Naive thymus-derived CD4-positive, alpha-beta T cell (primary cell): ENCODE data around the gene THY1. TPM values are rescaled to one million over a fixed set of nuclear protein-coding genes. Genes with fewer than 3 reads are reported as not detected.
A peak's percentile ranks its signal among the peaks of the same experiment; 100 is the strongest.

ENCODE experiments used
- ATAC-seq: fragments of 150-1000 bp; cut with Tn5 transposase; 2 replicates; pipeline ENCODE4 v1.10.0; 2021; ENCODE audit warnings: mild to moderate bottlenecking, moderate library complexity
- CTCF ChIA-PET: fragments of 350-600 bp; sonication (Branson Sonifier 250); formaldehyde crosslinking; loops from one replicate; lab custom pipeline; 2021; ENCODE audit warnings: antibody characterized with exemption; lab: Charles Lee
- POLR2A ChIA-PET: fragments of 350-600 bp; sonication (Branson Sonifier 250); formaldehyde crosslinking; loops from one replicate; lab custom pipeline; 2021; ENCODE audit warnings: antibody characterized with exemption, inconsistent platforms; lab: Charles Lee
- DNase-seq, 9 donors: peaks; one replicate each; pipeline versions ENCODE4 v3.0.0 to v3.0.0-alpha.2; 2020 to 2022; ENCODE audit warnings: mixed read lengths in 1 of 9
- H3K27ac ChIP-seq: one replicate; pipeline ENCODE4 v1.7.0; 2013; ENCODE audit warnings: mild to moderate bottlenecking, low read depth, low read length, moderate library complexity
- H3K27me3 ChIP-seq, 2 donors: one replicate each; pipeline ENCODE4 v1.7.0; 2013; ENCODE audit warnings: low read length in 2 of 2, mild to moderate bottlenecking in 2 of 2, moderate library complexity in 2 of 2; ENCODE audit not compliant: control insufficient read depth in 2 of 2, insufficient read depth in 2 of 2
- H3K36me3 ChIP-seq, 3 experiments: 1 replicate in 2 of 3; 2 replicates in 1 of 3; pipeline ENCODE4 v1.7.0; 2013; ENCODE audit warnings: low read length in 3 of 3, mild to moderate bottlenecking in 3 of 3, moderate library complexity in 1 of 3; ENCODE audit not compliant: insufficient read depth in 3 of 3, control insufficient read depth in 2 of 3
- H3K4me1 ChIP-seq, 2 donors: one replicate each; pipeline ENCODE4 v1.7.0; 2013; ENCODE audit warnings: low read length in 2 of 2, mild to moderate bottlenecking in 2 of 2, moderate library complexity in 1 of 2; ENCODE audit not compliant: control insufficient read depth in 2 of 2, insufficient read depth in 2 of 2
- H3K4me3 ChIP-seq: 2 replicates; pipeline ENCODE4 v1.7.0; 2013; ENCODE audit warnings: mild to moderate bottlenecking, low read length
- H3K9me3 ChIP-seq, 3 experiments: 1 replicate in 2 of 3; 2 replicates in 1 of 3; pipeline ENCODE4 v1.7.0; 2013; ENCODE audit warnings: low read length in 3 of 3; ENCODE audit not compliant: control insufficient read depth in 2 of 3
- H3K27ac Mint-ChIP-seq, 9 donors: one replicate each; pipeline ENCODE4 v1.8.0; 2020 to 2022; ENCODE audit warnings: mixed read lengths in 9 of 9, mild to moderate bottlenecking in 8 of 9, moderate library complexity in 5 of 9, inconsistent platforms in 2 of 9
- H3K27me3 Mint-ChIP-seq, 5 donors: one replicate each; pipeline ENCODE4 v1.8.0; 2021 to 2022; ENCODE audit warnings: mixed read lengths in 5 of 5, mild to moderate bottlenecking in 1 of 5
- H3K36me3 Mint-ChIP-seq, 5 donors: one replicate each; pipeline ENCODE4 v1.8.0; 2020 to 2022; ENCODE audit warnings: mixed read lengths in 5 of 5, mild to moderate bottlenecking in 3 of 5, inconsistent platforms in 1 of 5
- H3K4me1 Mint-ChIP-seq, 7 donors: one replicate each; pipeline ENCODE4 v1.8.0; 2020 to 2022; ENCODE audit warnings: mixed read lengths in 7 of 7, mild to moderate bottlenecking in 3 of 7, inconsistent platforms in 1 of 7
- H3K4me3 Mint-ChIP-seq, 10 donors: one replicate each; pipeline ENCODE4 v1.8.0; 2020 to 2022; ENCODE audit warnings: mild to moderate bottlenecking in 10 of 10, mixed read lengths in 10 of 10, moderate library complexity in 6 of 10, inconsistent platforms in 2 of 10
- H3K9me3 Mint-ChIP-seq, 11 donors: one replicate each; pipeline ENCODE4 v1.8.0; 2020 to 2022; ENCODE audit warnings: mixed read lengths in 11 of 11, mild to moderate bottlenecking in 4 of 11, inconsistent platforms in 1 of 11, moderate library complexity in 1 of 11
- intact Hi-C, 2 donors: fragments of 100-400 bp; cut with micrococcal nuclease; formaldehyde crosslinking; loops; one replicate each; pipeline ENCODE4 v1.15.1; 2023
- polyA plus RNA-seq, 2 donors: library from polyadenylated mRNA; unstranded; fragments of 300-500 nt; fragmentation: Illumina TruSeq; gene quantifications; one replicate each; pipeline ENCODE4 v1.2.3, GENCODE V29; 2021
- total RNA-seq, 6 experiments: library from RNA in 5 of 6; stranded (reverse) in 5 of 6; gene quantifications; 1 replicate in 5 of 6; 2 replicates in 1 of 6; pipeline ENCODE4 v1.2.3 and lab custom pipeline; 2021 to 2026

The THY1 gene
- total and polyA plus RNA-seq, 7 experiments from 2014 or later = 2.2 TPM; not detected in 6

GRCh38 chr11:119382101-119382500 lies 40.9 kb downstream of the THY1 start:
- H3K27me3 ChIP-seq = no peaks in the 10 kb centered on the region
- peak overlapping the region; percentile 53 for H3K27ac ChIP-seq
- intact Hi-C loops = loop anchor here in 1 of 2 donors (5.0 kb wide), 1 partner anchor 1565 kb away; no protein-coding TSS in a partner anchor
- DNase-seq (peak in 1 of 9 donors; percentile 9), ATAC-seq (no peak)
- Mint-ChIP-seq H3K36me3 (no peaks in the 10 kb centered on the region), H3K4me1 (peaks cover 0 to 13% (median 5%) of the 10 kb centered on the region in 7 donors), H3K27ac (no peak overlapping the region), H3K27me3 (peaks cover 0 to 9% (median 0%) of the 10 kb centered on the region in 5 donors), H3K4me3 (no peak overlapping the region), H3K9me3 (peaks cover 0 to 2% (median 0%) of the 10 kb centered on the region in 11 donors)
- ChIA-PET CTCF (interaction anchor here (4.1 kb wide), 1 partner anchor 26 kb away, joined by 34 read pairs; no protein-coding TSS in a partner anchor), POLR2A (no interaction called here)
- no peaks in the 10 kb centered on the region for H3K36me3 ChIP-seq
- H3K9me3 ChIP-seq = no peaks in the 10 kb centered on the region
- peaks cover 9 to 14% of the 10 kb centered on the region in 2 donors for H3K4me1 ChIP-seq
- peak overlapping the region; percentile 81 for H3K4me3 ChIP-seq

GRCh38 chr11:119381181-119381988 lies 41.6 kb downstream of the THY1 start, which contains the start of gene USP2:
Gene USP2 (minus strand): TSS chr11:119381690. CDS start chr11:119373480, 8,210 bp downstream.
- POLR2A ChIA-PET = interaction anchor here (0.5 to 1.9 kb wide), 2 partner anchors 26 to 810 kb away, joined by 4 to 6 read pairs; no protein-coding TSS in a partner anchor
- Histone ChIP-seq H3K36me3 (no peaks in the 10 kb centered on the region), H3K9me3 (no peaks in the 10 kb centered on the region), H3K4me1 (peaks cover 9 to 14% of the 10 kb centered on the region in 2 donors), H3K4me3 (peak within 1 kb of the TSS; percentile 81), H3K27ac (peak within 1 kb of the TSS; percentile 71), H3K27me3 (no peaks in the 10 kb centered on the region)
- peaks cover 0 to 2% (median 0%) of the 10 kb centered on the region in 11 donors for H3K9me3 Mint-ChIP-seq
- ATAC-seq (peak; percentile 99), DNase-seq (peak; percentile 94 to 98 (median 97))
- no peak within 1 kb of the TSS for H3K4me3 Mint-ChIP-seq
- CTCF ChIA-PET = interaction anchor here (0.8 to 4.1 kb wide), 7 partner anchors 8 to 25 kb away, joined by 3 to 34 read pairs (median 3); no protein-coding TSS in a partner anchor
- peak within 1 kb of the TSS in 1 of 9 donors; percentile 87 for H3K27ac Mint-ChIP-seq
- H3K4me1 Mint-ChIP-seq = peaks cover 0 to 13% (median 5%) of the 10 kb centered on the region in 7 donors
- H3K36me3 Mint-ChIP-seq = no peaks in the 10 kb centered on the region
- H3K27me3 Mint-ChIP-seq = peaks cover 0 to 9% (median 0%) of the 10 kb centered on the region in 5 donors
- intact Hi-C loops = loop anchor here (1.0 to 5.0 kb wide), 7 partner anchors 17 to 1564 kb away; partner anchors contain the start of genes RNF26 (in 2 of the 2), HYOU1 (in 1 of the 2) and NECTIN1 (in 1 of the 2)

- no peak overlapping the region for H3K4me3 Mint-ChIP-seq
These were observed 42.2 kb downstream of the THY1 start for GRCh38 chr11:119380827-119381180.

GRCh38 chr11:119380160-119380826 lies 42.7 kb downstream of the THY1 start:
- DNase-seq (no peak), ATAC-seq (no peak)
- Histone ChIP-seq H3K27me3 (no peaks in the 10 kb centered on the region), H3K9me3 (no peaks in the 10 kb centered on the region), H3K4me1 (peaks cover 9 to 14% of the 10 kb centered on the region in 2 donors), H3K4me3 (no peak overlapping the region), H3K36me3 (no peaks in the 10 kb centered on the region), H3K27ac (no peak overlapping the region)
- Mint-ChIP-seq H3K4me3 (peak overlapping the region in 1 of 10 donors; percentile 11), H3K4me1 (peaks cover 0 to 13% (median 5%) of the 10 kb centered on the region in 7 donors), H3K27ac (no peak overlapping the region), H3K9me3 (peaks cover 0 to 2% (median 0%) of the 10 kb centered on the region in 11 donors), H3K27me3 (peaks cover 0 to 9% (median 0%) of the 10 kb centered on the region in 5 donors), H3K36me3 (no peaks in the 10 kb centered on the region)
- CTCF ChIA-PET = interaction anchor here (0.8 to 4.1 kb wide), 8 partner anchors 10 to 24 kb away, joined by 3 to 34 read pairs (median 4); no protein-coding TSS in a partner anchor
- intact Hi-C loops = loop anchor here in 1 of 2 donors (5.0 kb wide), 1 partner anchor 1563 kb away; no protein-coding TSS in a partner anchor
- POLR2A ChIA-PET = interaction anchor here (0.5 to 1.9 kb wide), 2 partner anchors 25 to 809 kb away, joined by 4 to 6 read pairs; no protein-coding TSS in a partner anchor

More at GRCh38 chr11:119380827-119381180, 42.2 kb downstream of the THY1 start:
- Mint-ChIP-seq H3K4me1 (peaks cover 0 to 13% (median 5%) of the 10 kb centered on the region in 7 donors), H3K9me3 (peaks cover 0 to 2% (median 0%) of the 10 kb centered on the region in 11 donors), H3K36me3 (no peaks in the 10 kb centered on the region), H3K27me3 (peaks cover 0 to 9% (median 0%) of the 10 kb centered on the region in 5 donors), H3K27ac (peak overlapping the region in 1 of 9 donors; percentile 87)
- peak overlapping the region; percentile 81 for H3K4me3 ChIP-seq
- ATAC-seq (no peak), DNase-seq (peak in 1 of 9 donors; percentile 14)
- H3K9me3 ChIP-seq = no peaks in the 10 kb centered on the region
- H3K27ac ChIP-seq = peak overlapping the region; percentile 71
- ChIA-PET CTCF (interaction anchor here (0.8 to 4.1 kb wide), 7 partner anchors 8 to 25 kb away, joined by 3 to 34 read pairs (median 3); no protein-coding TSS in a partner anchor), POLR2A (interaction anchor here (0.5 to 1.9 kb wide), 2 partner anchors 25 to 809 kb away, joined by 4 to 6 read pairs; no protein-coding TSS in a partner anchor)
- H3K4me1 ChIP-seq = peaks cover 9 to 14% of the 10 kb centered on the region in 2 donors
- no peaks in the 10 kb centered on the region for H3K36me3 ChIP-seq
- intact Hi-C loops = loop anchor here (1.0 to 5.0 kb wide), 7 partner anchors 17 to 1564 kb away; partner anchors contain the start of genes RNF26 (in 2 of the 2), HYOU1 (in 1 of the 2) and NECTIN1 (in 1 of the 2)
- no peaks in the 10 kb centered on the region for H3K27me3 ChIP-seq

GRCh38 chr11:119378851-119379465 lies 44.0 kb downstream of the THY1 start:
- H3K27ac ChIP-seq = no peak overlapping the region
- DNase-seq = no peak
- H3K27me3 ChIP-seq = no peaks in the 10 kb centered on the region
- H3K4me3 Mint-ChIP-seq = peak overlapping the region in 3 of 10 donors; percentile 14 to 50 (median 48)
- no peak overlapping the region for H3K4me3 ChIP-seq
- POLR2A ChIA-PET = no interaction called here
- H3K9me3 ChIP-seq = no peaks in the 10 kb centered on the region
- intact Hi-C loops = no loop called here
- peaks cover 0 to 16% (median 5%) of the 10 kb centered on the region in 7 donors for H3K4me1 Mint-ChIP-seq
- peaks cover 10 to 14% of the 10 kb centered on the region in 2 donors for H3K4me1 ChIP-seq
- H3K27ac Mint-ChIP-seq = peak overlapping the region in 5 of 9 donors; percentile 6 to 67 (median 36)
- peaks cover 0 to 9% (median 0%) of the 10 kb centered on the region in 5 donors for H3K27me3 Mint-ChIP-seq
- CTCF ChIA-PET = interaction anchor here (1.2 to 1.6 kb wide), 2 partner anchors 11 to 23 kb away, joined by 3 to 5 read pairs; no protein-coding TSS in a partner anchor
- no peaks in the 10 kb centered on the region for H3K36me3 ChIP-seq
- peaks cover 0 to 2% (median 0%) of the 10 kb centered on the region in 11 donors for H3K9me3 Mint-ChIP-seq
- ATAC-seq = no peak
- H3K36me3 Mint-ChIP-seq = no peaks in the 10 kb centered on the region
